Activated naive CD4-positive, alpha-beta T cell treated with anti-CD3 and anti-CD28 coated beads for 36 hours (primary cell): ENCODE measurements around the gene PDZD7. TPM values are rescaled to one million over a fixed set of nuclear protein-coding genes. Genes with fewer than 3 reads are reported as not detected.

Source experiments
- CTCF ChIA-PET: fragments of 350-600 bp; sonication (Branson Sonifier 250); formaldehyde crosslinking; loops from one replicate; lab custom pipeline; 2021; ENCODE audit warnings: antibody characterized with exemption; lab: Charles Lee
- DNase-seq: peaks from one replicate; pipeline ENCODE4 v3.0.0-alpha.2; 2020
- H3K27ac Mint-ChIP-seq: one replicate; pipeline ENCODE4 v1.8.0; 2021; ENCODE audit warnings: mild to moderate bottlenecking, mixed read lengths
- H3K27me3 Mint-ChIP-seq: one replicate; pipeline ENCODE4 v1.8.0; 2021; ENCODE audit warnings: low read depth, mixed read lengths
- H3K36me3 Mint-ChIP-seq: one replicate; pipeline ENCODE4 v1.8.0; 2021; ENCODE audit warnings: low read depth, mixed read lengths
- H3K4me1 Mint-ChIP-seq: one replicate; pipeline ENCODE4 v1.8.0; 2021; ENCODE audit warnings: low read depth, mixed read lengths
- H3K4me3 Mint-ChIP-seq: one replicate; pipeline ENCODE4 v1.8.0; 2021; ENCODE audit warnings: mild to moderate bottlenecking, moderate library complexity, mixed read lengths
- H3K9me3 Mint-ChIP-seq: one replicate; pipeline ENCODE4 v1.8.0; 2021; ENCODE audit warnings: mixed read lengths
- intact Hi-C: fragments of 100-400 bp; cut with micrococcal nuclease; formaldehyde crosslinking; loops from one replicate; pipeline ENCODE4 v1.15.1; 2023
- total RNA-seq, 2 experiments: library from RNA; stranded (reverse); gene quantifications; one replicate each; pipeline ENCODE4 v1.2.3, GENCODE V29; 2021

Gene PDZD7
- total RNA-seq, 2 experiments from 2014 or later = 0.37 to 0.62 TPM

- peaks cover 4% of the 10 kb centered on the region for H3K36me3 Mint-ChIP-seq
- H3K4me1 Mint-ChIP-seq = peaks cover 29% of the 10 kb centered on the region
- CTCF ChIA-PET = interaction anchor here (0.5 to 13.7 kb wide), 13 partner anchors 9 to 382 kb away, joined by 3 to 326 read pairs (median 6); partner anchors contain the start of genes PDZD7 and SFXN3
Measured at GRCh38 chr10:101060036-101060950, 29.4 kb upstream of the PDZD7 start.

GRCh38 chr10:101056365-101057151 lies 25.6 kb upstream of the PDZD7 start:
- Mint-ChIP-seq H3K36me3 (peaks cover 8% of the 10 kb centered on the region), H3K4me1 (peaks cover 13% of the 10 kb centered on the region), H3K27ac (no peak overlapping the region), H3K9me3 (no peaks in the 10 kb centered on the region), H3K27me3 (peaks cover under 1% of the 10 kb centered on the region), H3K4me3 (no peak overlapping the region)
- DNase-seq = no peak
- CTCF ChIA-PET = interaction anchor here (0.9 to 13.7 kb wide), 6 partner anchors 11 to 85 kb away, joined by 3 to 326 read pairs (median 6); no protein-coding TSS in a partner anchor
- intact Hi-C loops = no loop called here

More at GRCh38 chr10:101060036-101060950, 29.4 kb upstream of the PDZD7 start:
- peak; percentile 96 for DNase-seq
- peak overlapping the region; percentile 93 for H3K27ac Mint-ChIP-seq
- H3K4me3 Mint-ChIP-seq = peak overlapping the region; percentile 87
- H3K27me3 Mint-ChIP-seq = peaks cover 24% of the 10 kb centered on the region
- no peaks in the 10 kb centered on the region for H3K9me3 Mint-ChIP-seq
- intact Hi-C loops = loop anchor here (1.0 to 2.0 kb wide), 9 partner anchors 8 to 293 kb away; partner anchors contain the start of genes PDZD7 and SFXN3

GRCh38 chr10:101055411-101055810 lies 24.5 kb upstream of the PDZD7 start:
- peaks cover 8% of the 10 kb centered on the region for H3K27me3 Mint-ChIP-seq
- H3K4me3 Mint-ChIP-seq = no peak overlapping the region
- no peak for DNase-seq
- peaks cover 11% of the 10 kb centered on the region for H3K4me1 Mint-ChIP-seq
- peaks cover 8% of the 10 kb centered on the region for H3K36me3 Mint-ChIP-seq
- CTCF ChIA-PET = interaction anchor here (0.8 to 1.6 kb wide), 7 partner anchors 9 to 87 kb away, joined by 3 to 16 read pairs (median 5); no protein-coding TSS in a partner anchor
- intact Hi-C loops = no loop called here
- H3K9me3 Mint-ChIP-seq = no peaks in the 10 kb centered on the region
- no peak overlapping the region for H3K27ac Mint-ChIP-seq

- H3K9me3 Mint-ChIP-seq = no peaks in the 10 kb centered on the region
- H3K4me1 Mint-ChIP-seq = peaks cover 12% of the 10 kb centered on the region
- H3K36me3 Mint-ChIP-seq = peaks cover 8% of the 10 kb centered on the region
- intact Hi-C loops = no loop called here
- DNase-seq = no peak
- CTCF ChIA-PET = interaction anchor here (1.0 to 1.5 kb wide), 4 partner anchors 8 to 36 kb away, joined by 3 to 16 read pairs (median 6); no protein-coding TSS in a partner anchor
- no peak overlapping the region for H3K27ac Mint-ChIP-seq
- H3K27me3 Mint-ChIP-seq = peaks cover 10% of the 10 kb centered on the region
- no peak overlapping the region for H3K4me3 Mint-ChIP-seq
Measured at GRCh38 chr10:101054876-101055275, 23.9 kb upstream of the PDZD7 start.

- DNase-seq = no peak
- Mint-ChIP-seq H3K27me3 (peaks cover 15% of the 10 kb centered on the region), H3K27ac (no peak overlapping the region), H3K4me3 (no peak overlapping the region), H3K9me3 (no peaks in the 10 kb centered on the region), H3K4me1 (peaks cover 9% of the 10 kb centered on the region), H3K36me3 (peaks cover 8% of the 10 kb centered on the region)
- intact Hi-C loops = no loop called here
- CTCF ChIA-PET = interaction anchor here (0.8 to 5.2 kb wide), 2 partner anchors 13 to 48 kb away, joined by 3 to 63 read pairs; no protein-coding TSS in a partner anchor
Measured at GRCh38 chr10:101054351-101054750, 23.4 kb upstream of the PDZD7 start.

GRCh38 chr10:101053516-101053915 lies 22.6 kb upstream of the PDZD7 start:
- no peak for DNase-seq
- Mint-ChIP-seq H3K9me3 (no peaks in the 10 kb centered on the region), H3K4me1 (peaks cover 8% of the 10 kb centered on the region), H3K27me3 (peaks cover 24% of the 10 kb centered on the region), H3K36me3 (peaks cover 8% of the 10 kb centered on the region), H3K27ac (no peak overlapping the region), H3K4me3 (no peak overlapping the region)
- intact Hi-C loops = no loop called here
- CTCF ChIA-PET = interaction anchor here (5.2 to 16.3 kb wide), 2 partner anchors 10 to 13 kb away, joined by 63 to 326 read pairs; partner anchors contain the start of gene KAZALD1

GRCh38 chr10:101052285-101052684 lies 21.4 kb upstream of the PDZD7 start:
- peaks cover 36% of the 10 kb centered on the region for H3K27me3 Mint-ChIP-seq
- H3K36me3 Mint-ChIP-seq = peaks cover 8% of the 10 kb centered on the region
- CTCF ChIA-PET = interaction anchor here (0.6 to 16.3 kb wide), 11 partner anchors 11 to 319 kb away, joined by 4 to 326 read pairs (median 8); partner anchors contain the start of gene KAZALD1
- no peaks in the 10 kb centered on the region for H3K9me3 Mint-ChIP-seq
- peaks cover 9% of the 10 kb centered on the region for H3K4me1 Mint-ChIP-seq
- H3K4me3 Mint-ChIP-seq = no peak overlapping the region
- intact Hi-C loops = no loop called here
- DNase-seq = no peak
- H3K27ac Mint-ChIP-seq = no peak overlapping the region

GRCh38 chr10:101050208-101051069 lies 19.5 kb upstream of the PDZD7 start:
- Mint-ChIP-seq H3K36me3 (peaks cover 5% of the 10 kb centered on the region), H3K4me1 (peaks cover 9% of the 10 kb centered on the region), H3K27ac (no peak overlapping the region), H3K27me3 (peaks cover 48% of the 10 kb centered on the region), H3K9me3 (no peaks in the 10 kb centered on the region), H3K4me3 (no peak overlapping the region)
- intact Hi-C loops = loop anchor here (1.0 kb wide), 2 partner anchors 9 to 18 kb away; no protein-coding TSS in a partner anchor
- peak; percentile 81 for DNase-seq
- CTCF ChIA-PET = interaction anchor here (0.6 to 16.3 kb wide), 23 partner anchors 10 to 511 kb away, joined by 3 to 326 read pairs (median 5); partner anchors contain the start of genes KAZALD1, PDZD7 and SFXN3

- no peaks in the 10 kb centered on the region for H3K9me3 Mint-ChIP-seq
- no peaks in the 10 kb centered on the region for H3K36me3 Mint-ChIP-seq
- CTCF ChIA-PET = interaction anchor here (1.2 to 16.3 kb wide), 3 partner anchors 15 to 94 kb away, joined by 5 to 326 read pairs (median 34); partner anchors contain the start of gene KAZALD1
- no peak overlapping the region for H3K4me3 Mint-ChIP-seq
- H3K27ac Mint-ChIP-seq = no peak overlapping the region
- H3K27me3 Mint-ChIP-seq = peaks cover 48% of the 10 kb centered on the region
- DNase-seq = no peak
- H3K4me1 Mint-ChIP-seq = peaks cover 13% of the 10 kb centered on the region
- intact Hi-C loops = no loop called here
Measured at GRCh38 chr10:101047961-101048892, 17.3 kb upstream of the PDZD7 start.

GRCh38 chr10:101047268-101047667 lies 16.3 kb upstream of the PDZD7 start:
- no peak for DNase-seq
- Mint-ChIP-seq H3K4me3 (no peak overlapping the region), H3K4me1 (peaks cover 20% of the 10 kb centered on the region), H3K9me3 (no peaks in the 10 kb centered on the region), H3K27ac (no peak overlapping the region), H3K27me3 (peaks cover 48% of the 10 kb centered on the region), H3K36me3 (no peaks in the 10 kb centered on the region)
- CTCF ChIA-PET = interaction anchor here (0.7 to 16.3 kb wide), 4 partner anchors 8 to 102 kb away, joined by 3 to 326 read pairs (median 5); partner anchors contain the start of gene KAZALD1
- intact Hi-C loops = no loop called here
